ENCODE measurements around the gene METTL15. TPM values are rescaled to one million over a fixed set of nuclear protein-coding genes. Genes with fewer than 3 reads are reported as not detected.

Gene METTL15
- total and polyA plus RNA-seq, 2 of the 8 experiments (the other 6 are each of a cell fraction or from before 2014, with no cell fraction given) = 5.4 to 10.5 TPM

GRCh38 chr11:28146123-28146751 is 38.0 kb downstream of the METTL15 start:
- no peak overlapping the region for H3K4ac ChIP-seq (replicated peaks; ENCODE audit: insufficient read length, low read depth, low read length)
- H2BK120ac ChIP-seq (replicated peaks; ENCODE audit: low read depth, low read length) = no peak overlapping the region
- no peak for DNase-seq (ENCODE audit: low read depth in 1 of 2, low spot score in 2 of 2)
- H4K8ac ChIP-seq (ENCODE audit: extremely low read depth, insufficient read depth, low read length) = no peak overlapping the region
- H3K9ac ChIP-seq (replicated peaks in 1 of 4; ENCODE audit: extremely low read depth in 1 of 4, low read depth in 3 of 4, low read length in 3 of 4) = no peak overlapping the region
- TF ChIP-seq FOSL1 (IDR thresholded peaks at IDR 0.05; ENCODE audit: insufficient read depth, low read depth, low read length) (no peak), BCL11A (IDR thresholded peaks at IDR 0.05; ENCODE audit: low read depth in 2 of 2, low read length in 2 of 2) (no peak), TAF7 (optimal IDR thresholded peaks at IDR 0.05; ENCODE audit: borderline replicate concordance, low read depth, low read length) (no peak)
- no peak overlapping the region for H3K23ac ChIP-seq (ENCODE audit: insufficient read length)
- no peak overlapping the region for H2BK15ac ChIP-seq (ENCODE audit: low read length)
- ChIA-PET CTCF (ENCODE audit: partially characterized antibody) (no interaction called here), POLR2A (ENCODE audit: partially characterized antibody) (interaction anchor here (1.5 kb wide), 1 partner anchor 13 kb away, joined by 4 read pairs; no protein-coding TSS in a partner anchor)
- no peaks in the 10 kb centered on the region for H3K4me1 ChIP-seq (replicated peaks in 1 of 4; ENCODE audit: control insufficient read depth in 3 of 4, insufficient read depth in 4 of 4, low read length in 3 of 4)
- H4K5ac ChIP-seq (ENCODE audit: insufficient read length, low read depth, low read length) = no peak overlapping the region
- no peak overlapping the region for H3K27ac ChIP-seq (ENCODE audit: low read depth, low read length)
- 85% methylated on average over 2 of the region's 2 CpGs; no CpG with 5 or more reads in 1 of the 2 experiments for WGBS, 2 experiments (ENCODE audit: extremely low coverage in 1 of 2, insufficient coverage in 1 of 2, insufficient read length in 1 of 2, insufficient replicate concordance in 2 of 2, low coverage in 1 of 2, low lambda C conversion rate in 2 of 2, missing lambda C conversion rate in 1 of 2)
- H3K56ac ChIP-seq (replicated peaks; ENCODE audit: insufficient read length, low read depth, low read length) = no peak overlapping the region
- no peaks in the 10 kb centered on the region for H3K27me3 ChIP-seq (replicated peaks in 1 of 4; ENCODE audit: control insufficient read depth in 3 of 4, extremely low read depth in 1 of 4, insufficient read depth in 3 of 4, low read length in 3 of 4)
- H2AK5ac ChIP-seq (ENCODE audit: low read depth, low read length) = no peak overlapping the region
- H3K18ac ChIP-seq (ENCODE audit: extremely low read depth, low read length) = no peak overlapping the region
- H3K4me2 ChIP-seq (ENCODE audit: insufficient read depth in 1 of 2, low read depth in 2 of 2, low read length in 2 of 2) = no peak overlapping the region
- no peaks in the 10 kb centered on the region for H3K36me3 ChIP-seq (ENCODE audit: control insufficient read depth in 2 of 4, insufficient read depth in 4 of 4, low read length in 3 of 4)
- no peak overlapping the region for H2BK5ac ChIP-seq (ENCODE audit: low read depth, low read length)
- no peaks in the 10 kb centered on the region; the same call in 1 of the 2 replicates for H3K23me2 ChIP-seq (ENCODE audit: low read depth, low read length)
- H4K20me1 ChIP-seq (replicated peaks in 1 of 2; ENCODE audit: control insufficient read depth in 1 of 2, insufficient read depth in 2 of 2, low read length in 2 of 2) = no peaks in the 10 kb centered on the region
- H3K14ac ChIP-seq (ENCODE audit: insufficient read length) = no peak overlapping the region
- H4K91ac ChIP-seq (replicated peaks; ENCODE audit: insufficient read length, low read length) = no peak overlapping the region
- no peak for FAIRE-seq
- H2BK20ac ChIP-seq (ENCODE audit: low read length) = no peak overlapping the region
- H3K79me2 ChIP-seq (ENCODE audit: control insufficient read depth in 1 of 2, insufficient read depth in 2 of 2, low read length in 2 of 2) = no peaks in the 10 kb centered on the region
- peaks cover 3 to 5% of the 10 kb centered on the region in 2 experiments; a peak in 3 of 4 replicates for H3K9me3 ChIP-seq (ENCODE audit: insufficient read depth in 2 of 2, low read depth in 1 of 2, low read length in 1 of 2)
- no peak overlapping the region for H2AFZ ChIP-seq (ENCODE audit: low read length)
- H2BK12ac ChIP-seq (ENCODE audit: low read depth, low read length) = no peak overlapping the region
- no peak overlapping the region for H3K4me3 ChIP-seq (ENCODE audit: extremely low read depth in 1 of 4, insufficient read depth in 2 of 4, low read depth in 3 of 4, low read length in 4 of 4)
- no peaks in the 10 kb centered on the region for H3K79me1 ChIP-seq (ENCODE audit: low read depth, low read length)
